ENCODE measurements around the gene TXLNB. TPM values are rescaled to one million over a fixed set of nuclear protein-coding genes. Genes with fewer than 3 reads are reported as not detected.
"Not testable (repeated sequence)": the region's sequence is repeated elsewhere in the genome, so short reads cannot be mapped to it uniquely, and the experiment has no call there.

Gene TXLNB
- total and polyA plus RNA-seq, 2 donors (not counting 3 experiments of a cell fraction or from before 2014, with no cell fraction given): 0.04 to 0.18 TPM

DNA sequence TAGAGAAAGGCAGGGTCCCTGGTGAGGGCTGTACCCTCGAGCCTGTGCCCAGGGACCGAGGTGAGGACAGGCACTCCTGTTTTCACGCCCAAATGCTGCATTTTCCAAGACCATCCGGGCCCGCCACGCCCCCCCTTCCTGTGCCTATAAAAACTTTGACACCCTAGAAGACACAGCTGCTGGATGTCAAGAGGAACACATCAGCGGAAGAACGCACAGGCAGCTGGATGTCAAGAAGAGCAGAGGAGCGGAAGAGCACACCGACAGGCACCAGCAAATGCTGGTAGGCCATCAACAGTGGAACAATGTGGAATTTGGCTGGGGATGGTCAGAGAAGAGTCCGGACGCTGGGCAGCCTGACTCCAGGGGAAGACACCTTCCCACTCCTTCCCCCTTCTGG lies 56.1 kb downstream of the TXLNB start:
- no TSS peak for BruUV-seq (replicated peaks)
- Histone ChIP-seq H3K27me3 (ENCODE audit: control insufficient read depth in 2 of 2, insufficient read depth in 2 of 2, low read length in 2 of 2) (peaks cover 2 to 3% of the 10 kb centered on the region in 2 experiments), H2AFZ (ENCODE audit: low read depth, low read length) (no peak overlapping the region), H3K9ac (replicated peaks; ENCODE audit: extremely low read depth, insufficient read depth, low read length) (no peak overlapping the region), H4K20me1 (replicated peaks; ENCODE audit: control insufficient read depth, extremely low read depth, insufficient read depth, low read length) (no peaks in the 10 kb centered on the region), H3K4me3 (replicated peaks in 1 of 3; ENCODE audit: insufficient read depth in 1 of 3, low read depth in 1 of 3, low read length in 3 of 3) (no peak overlapping the region), H3K27ac (ENCODE audit: insufficient read depth, low read depth, low read length) (no peak overlapping the region), H3K9me3 (replicated peaks; ENCODE audit: control insufficient read depth, insufficient read depth, low read length) (no peaks in the 10 kb centered on the region), H3K4me1 (ENCODE audit: control insufficient read depth, extremely low read depth, insufficient read depth, low read length) (peaks cover 3% of the 10 kb centered on the region), H3K9me1 (replicated peaks; ENCODE audit: control insufficient read depth, extremely low read depth, insufficient read depth, low read length) (no peaks in the 10 kb centered on the region), H3K79me2 (ENCODE audit: control insufficient read depth, insufficient read depth, low read length) (no peaks in the 10 kb centered on the region), H3K36me3 (ENCODE audit: control insufficient read depth in 2 of 2, extremely low read depth in 1 of 2, insufficient read depth in 2 of 2, low read length in 2 of 2) (no peaks in the 10 kb centered on the region), H3K4me2 (ENCODE audit: insufficient read depth, low read length) (no peak overlapping the region)
- ChIA-PET POLR2A (no interaction called here), CTCF (no interaction called here)
- intact Hi-C loops (cut with micrococcal nuclease) (no loop called here), dilution Hi-C loops (cut with MboI; ENCODE audit: extremely low pct_ligation_motif_present, low sequenced_read_pairs) (no loop called here)
- no peak for FAIRE-seq
- no peak for DNase-seq (ENCODE audit: low read depth, low spot score)
- TF ChIP-seq POLR2A (IDR thresholded peaks at IDR 0.05; ENCODE audit: low read depth, low read length): no peak
- no peak for TF ChIP-seq GATA2 (IDR thresholded peaks at IDR 0.05; ENCODE audit: insufficient read depth, insufficient read length, low read depth, low read length)
- no peak for TF ChIP-seq MYC (IDR thresholded peaks at IDR 0.05; ENCODE audit: low read depth, low read length)
- no peak for TF ChIP-seq MAX (IDR thresholded peaks at IDR 0.05; ENCODE audit: insufficient read depth, insufficient read length)
- no peak for TF ChIP-seq FOS (IDR thresholded peaks at IDR 0.05; ENCODE audit: borderline replicate concordance, insufficient read depth, low read length)

GRCh38 chr6:139234193-139234592 lies 57.6 kb downstream of the TXLNB start:
- H3K9ac ChIP-seq (replicated peaks; ENCODE audit: extremely low read depth, insufficient read depth, low read length); intact Hi-C loops (cut with micrococcal nuclease); FAIRE-seq; CTCF ChIA-PET; H3K27me3 ChIP-seq (ENCODE audit: control insufficient read depth in 2 of 2, insufficient read depth in 2 of 2, low read length in 2 of 2); BruUV-seq (replicated peaks); H3K27ac ChIP-seq (ENCODE audit: insufficient read depth, low read depth, low read length); dilution Hi-C loops (cut with MboI; ENCODE audit: extremely low pct_ligation_motif_present, low sequenced_read_pairs); H3K4me3 ChIP-seq (replicated peaks in 1 of 3; ENCODE audit: insufficient read depth in 1 of 3, low read depth in 1 of 3, low read length in 3 of 3); H2AFZ ChIP-seq (ENCODE audit: low read depth, low read length); POLR2A ChIA-PET; H3K79me2 ChIP-seq (ENCODE audit: control insufficient read depth, insufficient read depth, low read length); H4K20me1 ChIP-seq (replicated peaks; ENCODE audit: control insufficient read depth, extremely low read depth, insufficient read depth, low read length); H3K36me3 ChIP-seq (ENCODE audit: control insufficient read depth in 2 of 2, extremely low read depth in 1 of 2, insufficient read depth in 2 of 2, low read length in 2 of 2); H3K9me3 ChIP-seq (replicated peaks; ENCODE audit: control insufficient read depth, insufficient read depth, low read length); H3K4me2 ChIP-seq (ENCODE audit: insufficient read depth, low read length); H3K4me1 ChIP-seq (ENCODE audit: control insufficient read depth, extremely low read depth, insufficient read depth, low read length); DNase-seq (ENCODE audit: low read depth, low spot score); H3K9me1 ChIP-seq (replicated peaks; ENCODE audit: control insufficient read depth, extremely low read depth, insufficient read depth, low read length): not testable (repeated sequence)

Data from endothelial cell of umbilical vein (primary cell).